SK-N-DZ (cell line): ENCODE results near the gene FALEC.

Experiments
- DNase-seq: peaks from one replicate; pipeline ENCODE4 v3.0.0-alpha.2; 2015; ENCODE audit warnings: low spot score

The FALEC gene

DNA sequence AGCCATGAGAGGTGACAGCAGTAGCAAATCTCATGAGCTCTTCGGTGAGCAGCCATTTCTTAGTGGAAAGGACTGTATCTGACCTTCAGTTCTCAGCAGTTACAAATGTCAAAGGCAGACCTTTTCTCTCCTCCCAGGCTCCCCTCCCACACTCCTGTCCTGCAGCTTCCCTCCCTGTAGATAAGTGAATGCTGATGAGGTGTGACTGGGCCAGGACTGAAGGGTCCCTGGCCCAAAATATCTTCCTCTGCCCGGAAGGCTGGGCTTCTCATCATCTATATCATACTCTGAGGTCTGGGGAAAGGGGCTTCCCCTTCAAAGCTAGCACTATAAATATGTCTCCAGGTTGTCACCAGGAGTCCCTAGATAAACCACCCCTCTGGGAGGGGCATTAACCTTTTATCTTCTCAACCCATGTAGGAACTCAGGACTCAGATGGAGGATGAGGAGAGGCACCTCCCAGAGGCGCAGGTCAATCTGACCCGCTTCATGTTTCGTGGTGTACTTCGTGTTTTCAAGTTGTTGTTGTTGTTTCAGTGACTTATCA lies 30.0 kb downstream of the FALEC start:
- DNase-seq = no peak

GRCh38 chr1:150546294-150546937 lies 30.9 kb downstream of the FALEC start:
- peak; percentile 55 for DNase-seq

GRCh38 chr1:150548324-150548631 lies 32.7 kb downstream of the FALEC start:
- no peak for DNase-seq

GRCh38 chr1:150548632-150549495 lies 33.3 kb downstream of the FALEC start, which contains the start of gene ADAMTSL4:
Gene ADAMTSL4 (plus strand): TSS chr1:150549408. CDS start chr1:150552289, 2,881 bp downstream.
- DNase-seq = peak; percentile 76

DNA sequence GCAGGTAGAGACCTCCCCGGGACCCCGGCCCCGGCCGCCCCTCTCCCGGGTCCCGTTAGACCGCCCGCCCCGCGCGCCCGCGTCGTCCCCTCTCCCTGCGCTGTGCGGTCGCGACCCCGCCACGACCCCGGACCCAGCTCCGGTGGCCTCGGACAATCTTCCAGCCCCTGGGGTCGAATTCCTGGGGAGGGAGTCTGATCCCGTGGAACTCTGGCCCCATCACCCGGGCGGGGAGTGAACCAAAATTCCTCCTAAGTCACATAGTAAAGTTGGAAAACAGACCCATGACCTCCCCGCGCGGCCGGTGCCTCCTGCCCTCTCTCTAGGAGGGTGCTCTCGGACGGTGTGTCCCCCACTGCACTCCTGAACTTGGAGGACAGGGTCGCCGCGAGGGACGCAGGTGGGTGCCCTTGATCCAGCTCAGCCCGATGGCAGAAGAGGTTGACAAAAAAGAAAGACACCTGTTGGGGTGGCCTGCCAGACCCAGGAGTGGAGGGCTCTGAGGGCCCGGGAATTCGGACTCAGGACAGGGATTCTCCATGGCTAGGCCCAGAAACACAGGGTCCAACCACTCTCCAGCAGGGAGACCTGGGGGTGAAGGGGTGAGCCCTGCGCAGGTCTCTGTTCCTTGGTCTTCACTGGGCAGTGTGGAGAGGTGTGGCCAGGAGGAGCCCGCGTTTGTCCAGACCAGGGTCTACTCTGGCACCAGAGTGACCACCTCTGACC lies 34.1 kb downstream of the FALEC start:
- no peak for DNase-seq

GRCh38 chr1:150550222-150551050 lies 34.9 kb downstream of the FALEC start:
- no peak for DNase-seq

- DNase-seq = no peak
Measured at GRCh38 chr1:150551051-150551783, 35.7 kb downstream of the FALEC start.

DNA sequence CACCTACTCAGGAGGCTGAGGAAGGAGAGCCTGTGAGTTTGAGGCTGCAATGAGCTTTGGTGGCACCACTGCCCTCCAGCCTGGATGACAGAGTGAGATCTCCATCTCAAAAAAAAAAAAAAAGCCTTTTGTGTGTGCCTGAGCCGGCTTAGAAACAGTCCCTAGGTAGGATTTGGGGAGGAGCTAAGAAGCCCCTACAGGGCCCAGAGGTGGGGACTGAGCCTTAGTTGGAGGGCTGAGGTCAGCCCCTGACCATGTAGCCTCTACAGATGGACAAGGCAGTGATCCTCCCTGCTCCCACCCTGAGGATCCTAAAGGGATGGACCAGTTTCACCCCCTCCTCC lies 36.2 kb downstream of the FALEC start:
- no peak for DNase-seq

GRCh38 chr1:150552128-150552910 lies 36.8 kb downstream of the FALEC start:
- peak; percentile 66 for DNase-seq

GRCh38 chr1:150552911-150553289 lies 37.3 kb downstream of the FALEC start:
- no peak for DNase-seq

- DNase-seq = no peak
Measured at GRCh38 chr1:150553392-150554085, 38.0 kb downstream of the FALEC start.

GRCh38 chr1:150554086-150554452 lies 38.5 kb downstream of the FALEC start:
- DNase-seq = no peak

GRCh38 chr1:150555198-150555970 lies 39.8 kb downstream of the FALEC start:
- DNase-seq = no peak

GRCh38 chr1:150555971-150556865 lies 40.7 kb downstream of the FALEC start:
- no peak for DNase-seq

GRCh38 chr1:150557065-150557600 lies 41.6 kb downstream of the FALEC start:
- DNase-seq = no peak

GRCh38 chr1:150557813-150558212 lies 42.3 kb downstream of the FALEC start:
- DNase-seq = no peak

- DNase-seq = no peak
Measured at GRCh38 chr1:150558303-150558704, 42.8 kb downstream of the FALEC start.
